ENCODE results near the gene TSPO. TPM values are rescaled to one million over a fixed set of nuclear protein-coding genes. Genes with fewer than 3 reads are reported as not detected.

TSPO gene
- total and polyA plus RNA-seq, 2 experiments from 2014 or later: 61.8 to 138 TPM

- no peak overlapping the region for H3K4me2 ChIP-seq
- no peaks in the 10 kb centered on the region for H3K79me2 ChIP-seq
- no peaks in the 10 kb centered on the region for H3K9me3 ChIP-seq (ENCODE audit: low read depth)
- H3K4me3 ChIP-seq: no peak overlapping the region
- TF ChIP-seq EZH2phosphoT487 (IDR thresholded peaks at IDR 0.05; ENCODE audit: low read depth, severe bottlenecking, unreplicated experiment): no peak
- no peaks in the 10 kb centered on the region for H3K9me2 ChIP-seq (replicated peaks; ENCODE audit: insufficient read depth)
- H3K4me1 ChIP-seq (ENCODE audit: insufficient read depth): peaks cover 7% of the 10 kb centered on the region
- H3K27me3 ChIP-seq: no peaks in the 10 kb centered on the region
- WGBS (ENCODE audit: low lambda C conversion rate, missing lambda C conversion rate): 97% methylated on average over 21 of the region's 22 CpGs
- H2AFZ ChIP-seq: no peak overlapping the region
- no peak for DNase-seq (ENCODE audit: low spot score)
- no peak overlapping the region for H3K27ac ChIP-seq
- H4K20me1 ChIP-seq (ENCODE audit: insufficient read depth, poor library complexity, severe bottlenecking): no peaks in the 10 kb centered on the region
- no peaks in the 10 kb centered on the region for H3K36me3 ChIP-seq (replicated peaks; ENCODE audit: insufficient read depth, low read depth)
These were observed 58.6 kb downstream of the TSPO start for GRCh38 chr22:43209971-43210370.

- H3K4me3 ChIP-seq: no peak overlapping the region
- no peak overlapping the region for H3K27ac ChIP-seq
- 93% methylated on average over 25 of the region's 34 CpGs for WGBS (ENCODE audit: low lambda C conversion rate, missing lambda C conversion rate)
- no peaks in the 10 kb centered on the region for H4K20me1 ChIP-seq (ENCODE audit: insufficient read depth, poor library complexity, severe bottlenecking)
- H3K27me3 ChIP-seq: no peaks in the 10 kb centered on the region
- no peaks in the 10 kb centered on the region for H3K36me3 ChIP-seq (replicated peaks; ENCODE audit: insufficient read depth, low read depth)
- H3K9me3 ChIP-seq (ENCODE audit: low read depth): no peaks in the 10 kb centered on the region
- no peak overlapping the region for H3K4me2 ChIP-seq
- H3K79me2 ChIP-seq: no peaks in the 10 kb centered on the region
- H3K9me2 ChIP-seq (replicated peaks; ENCODE audit: insufficient read depth): no peaks in the 10 kb centered on the region
- DNase-seq (ENCODE audit: low spot score): no peak
- TF ChIP-seq EZH2phosphoT487 (IDR thresholded peaks at IDR 0.05; ENCODE audit: low read depth, severe bottlenecking, unreplicated experiment): no peak
- TF ChIP-seq CTCF (IDR thresholded peaks at IDR 0.05; ENCODE audit: poor library complexity): no peak
- H3K4me1 ChIP-seq (ENCODE audit: insufficient read depth): peaks cover 7% of the 10 kb centered on the region
- no peak overlapping the region for H2AFZ ChIP-seq
These were observed 59.5 kb downstream of the TSPO start for GRCh38 chr22:43210631-43211515.

GRCh38 chr22:43211941-43212433 lies 60.6 kb downstream of the TSPO start:
- H3K4me1 ChIP-seq (ENCODE audit: insufficient read depth): peaks cover 7% of the 10 kb centered on the region
- H2AFZ ChIP-seq: no peak overlapping the region
- no peak overlapping the region for H3K27ac ChIP-seq
- TF ChIP-seq EZH2 (IDR thresholded peaks at IDR 0.05; ENCODE audit: borderline replicate concordance): no peak
- TF ChIP-seq EZH2phosphoT487 (IDR thresholded peaks at IDR 0.05; ENCODE audit: low read depth, severe bottlenecking, unreplicated experiment): no peak
- no peak for TF ChIP-seq CTCF (IDR thresholded peaks at IDR 0.05; ENCODE audit: poor library complexity)
- no peaks in the 10 kb centered on the region for H3K79me2 ChIP-seq
- WGBS (ENCODE audit: low lambda C conversion rate, missing lambda C conversion rate): 88% methylated on average over 13 of the region's 13 CpGs
- no peaks in the 10 kb centered on the region for H3K9me3 ChIP-seq (ENCODE audit: low read depth)
- H3K36me3 ChIP-seq (replicated peaks; ENCODE audit: insufficient read depth, low read depth): no peaks in the 10 kb centered on the region
- no peaks in the 10 kb centered on the region for H4K20me1 ChIP-seq (ENCODE audit: insufficient read depth, poor library complexity, severe bottlenecking)
- no peak overlapping the region for H3K4me3 ChIP-seq
- H3K27me3 ChIP-seq: no peaks in the 10 kb centered on the region
- no peak overlapping the region for H3K4me2 ChIP-seq
- H3K9me2 ChIP-seq (replicated peaks; ENCODE audit: insufficient read depth): no peaks in the 10 kb centered on the region
- DNase-seq (ENCODE audit: low spot score): no peak

- 95% methylated on average over 17 of the region's 23 CpGs for WGBS (ENCODE audit: low lambda C conversion rate, missing lambda C conversion rate)
- Histone ChIP-seq H3K4me3 (no peak overlapping the region), H3K4me2 (no peak overlapping the region), H3K9me2 (replicated peaks; ENCODE audit: insufficient read depth) (no peaks in the 10 kb centered on the region), H3K4me1 (ENCODE audit: insufficient read depth) (peaks cover 7% of the 10 kb centered on the region), H3K27me3 (no peaks in the 10 kb centered on the region), H3K79me2 (no peaks in the 10 kb centered on the region), H3K36me3 (replicated peaks; ENCODE audit: insufficient read depth, low read depth) (no peaks in the 10 kb centered on the region), H2AFZ (no peak overlapping the region), H4K20me1 (ENCODE audit: insufficient read depth, poor library complexity, severe bottlenecking) (no peaks in the 10 kb centered on the region), H3K27ac (no peak overlapping the region), H3K9me3 (ENCODE audit: low read depth) (no peaks in the 10 kb centered on the region)
- DNase-seq (ENCODE audit: low spot score): no peak
- no peak for TF ChIP-seq CTCF (IDR thresholded peaks at IDR 0.05; ENCODE audit: poor library complexity)
- TF ChIP-seq EZH2phosphoT487 (IDR thresholded peaks at IDR 0.05; ENCODE audit: low read depth, severe bottlenecking, unreplicated experiment): no peak
- no peak for TF ChIP-seq EZH2 (IDR thresholded peaks at IDR 0.05; ENCODE audit: borderline replicate concordance)
These were observed 61.1 kb downstream of the TSPO start for GRCh38 chr22:43212434-43212952.
